Measurements from ENCODE around the gene UBE2G1. TPM values are rescaled to one million over a fixed set of nuclear protein-coding genes. Genes with fewer than 3 reads are reported as not detected.
A peak's percentile ranks its signal among the peaks of the same experiment; 100 is the strongest.

The UBE2G1 gene
- total and polyA plus RNA-seq, 2 of the 8 experiments (the other 6 are each of a cell fraction or from before 2014, with no cell fraction given) = 73.9 to 170 TPM

DNA sequence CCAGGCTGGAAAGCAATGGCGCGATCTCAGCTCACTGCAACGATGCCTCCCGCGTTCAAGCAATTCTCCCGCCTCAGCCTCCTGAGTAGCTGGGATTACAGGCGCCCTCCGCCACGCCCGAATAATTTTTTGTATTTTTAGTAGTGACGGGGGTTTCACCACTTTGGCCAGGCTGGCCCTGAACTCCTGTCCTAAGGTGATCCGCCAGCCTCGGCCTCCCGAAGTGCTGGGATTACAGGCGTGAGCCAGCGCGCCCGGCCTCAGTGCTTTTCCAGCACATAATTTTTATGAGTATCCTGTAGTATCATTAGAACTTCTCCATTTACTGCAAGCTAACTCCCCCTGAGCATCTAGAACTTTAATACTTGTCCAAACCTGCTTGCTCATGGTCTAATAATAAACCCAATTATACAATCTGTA lies 1.8 kb downstream of the UBE2G1 start:
- CTCF ChIA-PET (ENCODE audit: partially characterized antibody) = interaction anchor here (0.7 to 1.2 kb wide), 3 partner anchors 10 to 19 kb away, joined by 3 read pairs; no protein-coding TSS in a partner anchor
- no peak overlapping the region for H2BK120ac ChIP-seq (replicated peaks; ENCODE audit: low read depth, low read length)
- FAIRE-seq (no peak), DNase-seq (ENCODE audit: low read depth in 1 of 2, low spot score in 2 of 2) (no peak)
- no peak overlapping the region for H3K56ac ChIP-seq (replicated peaks; ENCODE audit: insufficient read length, low read depth, low read length)
- H2BK20ac ChIP-seq (ENCODE audit: low read length) = no peak overlapping the region
- no peaks in the 10 kb centered on the region; the same call in 1 of the 2 replicates for H3K79me1 ChIP-seq (ENCODE audit: low read depth, low read length)
- H3K9me3 ChIP-seq (ENCODE audit: insufficient read depth in 2 of 2, low read depth in 1 of 2, low read length in 1 of 2) = no peaks in the 10 kb centered on the region
- H2BK15ac ChIP-seq (ENCODE audit: low read length) = no peak overlapping the region
- peaks cover 0 to 7% (median 0%) of the 10 kb centered on the region in 4 experiments; a peak in 2 of 8 replicates for H3K36me3 ChIP-seq (ENCODE audit: control insufficient read depth in 2 of 4, insufficient read depth in 4 of 4, low read length in 3 of 4)
- H3K4me3 ChIP-seq (ENCODE audit: extremely low read depth in 1 of 4, insufficient read depth in 2 of 4, low read depth in 3 of 4, low read length in 4 of 4) = peak overlapping the region; percentile 77 to 98 (median 82)
- H3K23me2 ChIP-seq (ENCODE audit: low read depth, low read length) = peaks cover 5% of the 10 kb centered on the region; the same call in 1 of the 2 replicates
- no peak overlapping the region for H4K91ac ChIP-seq (replicated peaks; ENCODE audit: insufficient read length, low read length)
- no peak overlapping the region for H2AFZ ChIP-seq (ENCODE audit: low read length)
- peak overlapping the region; percentile 59; the same call in 1 of the 2 replicates for H4K8ac ChIP-seq (ENCODE audit: extremely low read depth, insufficient read depth, low read length)
- H3K27ac ChIP-seq (ENCODE audit: low read depth, low read length) = 0 out of 2 replicates have a peak overlapping the region, but pooled peaks have one; percentile 20
- peaks cover 4 to 11% of the 10 kb centered on the region in 2 experiments for H4K20me1 ChIP-seq (replicated peaks in 1 of 2; ENCODE audit: control insufficient read depth in 1 of 2, insufficient read depth in 2 of 2, low read length in 2 of 2)
- H3K4me2 ChIP-seq (ENCODE audit: insufficient read depth in 1 of 2, low read depth in 2 of 2, low read length in 2 of 2) = peak overlapping the region; percentile 70 to 97
- H3K4ac ChIP-seq (replicated peaks; ENCODE audit: insufficient read length, low read depth, low read length) = no peak overlapping the region
- peak overlapping the region in 3 of 4 experiments; percentile 87 to 95 (median 88); a peak in 5 of 7 replicates for H3K9ac ChIP-seq (replicated peaks in 1 of 4; ENCODE audit: extremely low read depth in 1 of 4, low read depth in 3 of 4, low read length in 3 of 4)
- POLR2A ChIA-PET (ENCODE audit: partially characterized antibody) = interaction anchor here (0.6 to 4.4 kb wide), 14 partner anchors 10 to 149 kb away, joined by 3 to 45 read pairs (median 4); no protein-coding TSS in a partner anchor
- H3K23ac ChIP-seq (ENCODE audit: insufficient read length) = no peak overlapping the region
- no peak overlapping the region for H3K18ac ChIP-seq (ENCODE audit: extremely low read depth, low read length)
- no peak overlapping the region; the same call in 1 of the 2 replicates for H2BK12ac ChIP-seq (ENCODE audit: low read depth, low read length)
- H3K27me3 ChIP-seq (replicated peaks in 1 of 4; ENCODE audit: control insufficient read depth in 3 of 4, extremely low read depth in 1 of 4, insufficient read depth in 3 of 4, low read length in 3 of 4) = no peaks in the 10 kb centered on the region
- peaks cover 0 to 5% (median 2%) of the 10 kb centered on the region in 4 experiments; a peak in 2 of 7 replicates for H3K4me1 ChIP-seq (replicated peaks in 1 of 4; ENCODE audit: control insufficient read depth in 3 of 4, insufficient read depth in 4 of 4, low read length in 3 of 4)
- peaks cover 40 to 67% of the 10 kb centered on the region in 2 experiments for H3K79me2 ChIP-seq (ENCODE audit: control insufficient read depth in 1 of 2, insufficient read depth in 2 of 2, low read length in 2 of 2)
- no peak overlapping the region for H4K5ac ChIP-seq (ENCODE audit: insufficient read length, low read depth, low read length)
- no peak overlapping the region for H2AK5ac ChIP-seq (ENCODE audit: low read depth, low read length)
- WGBS, 2 experiments (ENCODE audit: extremely low coverage in 1 of 2, insufficient coverage in 1 of 2, insufficient read length in 1 of 2, insufficient replicate concordance in 2 of 2, low coverage in 1 of 2, low lambda C conversion rate in 2 of 2, missing lambda C conversion rate in 1 of 2) = 87% methylated on average over 18 of the region's 18 CpGs; no CpG with 5 or more reads in 1 of the 2 experiments
- peak overlapping the region; percentile 82; the same call in 1 of the 2 replicates for H2BK5ac ChIP-seq (ENCODE audit: low read depth, low read length)
- no peak overlapping the region for H3K14ac ChIP-seq (ENCODE audit: insufficient read length)
- TF ChIP-seq HDAC2 (IDR thresholded peaks at IDR 0.05; ENCODE audit: borderline replicate concordance in 1 of 2, low read depth in 2 of 2, low read length in 2 of 2) (no peak), TAF7 (optimal IDR thresholded peaks at IDR 0.05; ENCODE audit: borderline replicate concordance, low read depth, low read length) (no peak), CREB1 (IDR thresholded peaks at IDR 0.05) (no peak), EGR1 (IDR thresholded peaks at IDR 0.05; ENCODE audit: borderline replicate concordance, low read depth, low read length) (no peak), MAFK (IDR thresholded peaks at IDR 0.05; ENCODE audit: low read depth, low read length) (no peak), CTBP2 (IDR thresholded peaks at IDR 0.05; ENCODE audit: borderline replicate concordance, insufficient read depth, insufficient read length, low read length) (no peak), GABPA (IDR thresholded peaks at IDR 0.05; ENCODE audit: borderline replicate concordance, insufficient read depth, low read length) (no peak)
- TF ChIP-seq, protein P1, sequence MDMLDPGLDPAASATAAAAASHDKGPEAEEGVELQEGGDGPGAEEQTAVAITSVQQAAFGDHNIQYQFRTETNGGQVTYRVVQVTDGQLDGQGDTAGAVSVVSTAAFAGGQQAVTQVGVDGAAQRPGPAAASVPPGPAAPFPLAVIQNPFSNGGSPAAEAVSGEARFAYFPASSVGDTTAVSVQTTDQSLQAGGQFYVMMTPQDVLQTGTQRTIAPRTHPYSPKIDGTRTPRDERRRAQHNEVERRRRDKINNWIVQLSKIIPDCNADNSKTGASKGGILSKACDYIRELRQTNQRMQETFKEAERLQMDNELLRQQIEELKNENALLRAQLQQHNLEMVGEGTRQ (IDR thresholded peaks at IDR 0.05; ENCODE audit: low read length) = no peak
- TF ChIP-seq, protein P2, sequence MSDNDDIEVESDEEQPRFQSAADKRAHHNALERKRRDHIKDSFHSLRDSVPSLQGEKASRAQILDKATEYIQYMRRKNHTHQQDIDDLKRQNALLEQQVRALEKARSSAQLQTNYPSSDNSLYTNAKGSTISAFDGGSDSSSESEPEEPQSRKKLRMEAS (IDR thresholded peaks at IDR 0.05) = no peak
- TF ChIP-seq, protein P3, sequence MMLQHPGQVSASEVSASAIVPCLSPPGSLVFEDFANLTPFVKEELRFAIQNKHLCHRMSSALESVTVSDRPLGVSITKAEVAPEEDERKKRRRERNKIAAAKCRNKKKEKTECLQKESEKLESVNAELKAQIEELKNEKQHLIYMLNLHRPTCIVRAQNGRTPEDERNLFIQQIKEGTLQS (IDR thresholded peaks at IDR 0.05; ENCODE audit: insufficient read depth, low read depth, low read length) = no peak

All from H1 (cell line).